PC-3 (cell line): ENCODE results near the gene CDH16.

Source experiments
- CTCF ChIP-seq: fragments of 300-600 bp; sonication (generic); conservative IDR thresholded peaks from 2 replicates; pipeline ENCODE4 v1.5.1; 2017; ENCODE audit warnings: antibody characterized with exemption, low read depth, mild to moderate bottlenecking, low read length
- EZH2 ChIP-seq: fragments of 300-600 bp; sonication (generic); IDR thresholded peaks from one replicate; pipeline ENCODE4 v1.6.1; 2017; ENCODE audit warnings: antibody characterized with exemption, mild to moderate bottlenecking, low read length; ENCODE audit not compliant: unreplicated experiment

- TF ChIP-seq CTCF (no peak), EZH2 (peak; percentile 69)
Measured at GRCh38 chr16:66925322-66925840, 6.7 kb upstream of the CDH16 start, which contains the start of gene RRAD.
